GM23338 (cell line): ENCODE data around the gene ZNF626.

Experiments
- CREB1 ChIP-seq: fragments of 250-450 bp; sonication (Bioruptor Pico); IDR thresholded peaks from 2 replicates; pipeline ENCODE4 v1.5.0; 2020; ENCODE audit warnings: low read depth, mild to moderate bottlenecking, moderate library complexity
- CTCF ChIP-seq, 2 experiments: fragments of 200-600 bp in 1 of 2; sonication (generic) in 1 of 2; conservative IDR thresholded peaks; 2 replicates each; pipeline versions ENCODE4 v1.5.1 to v1.6.1; 2016 to 2017; ENCODE audit warnings: antibody characterized with exemption in 2 of 2, low read depth in 2 of 2, mild to moderate bottlenecking in 2 of 2, moderate library complexity in 1 of 2
- EZH2 ChIP-seq: fragments of 200-600 bp; sonication (generic); IDR thresholded peaks from one replicate; pipeline ENCODE4 v1.8.0; 2017; ENCODE audit warnings: antibody characterized with exemption, mild to moderate bottlenecking, low read depth; ENCODE audit not compliant: unreplicated experiment
- NANOG ChIP-seq: IDR thresholded peaks from 2 replicates; pipeline ENCODE4 v1.6.1; 2016; ENCODE audit warnings: antibody characterized with exemption, borderline replicate concordance
- POLR2AphosphoS5 ChIP-seq: IDR thresholded peaks from 2 replicates; pipeline ENCODE4 v1.6.1; 2016; ENCODE audit warnings: antibody characterized with exemption, low read depth
- STAT1 ChIP-seq: IDR thresholded peaks from one replicate; pipeline ENCODE4 v1.6.1; 2016; ENCODE audit warnings: antibody characterized with exemption; ENCODE audit not compliant: unreplicated experiment
- ZNF331 ChIP-seq: fragments of 250-450 bp; sonication (Bioruptor Pico); IDR thresholded peaks from 2 replicates; pipeline ENCODE4 v1.5.0; 2020; ENCODE audit warnings: low read depth, mild to moderate bottlenecking, moderate library complexity

DNA sequence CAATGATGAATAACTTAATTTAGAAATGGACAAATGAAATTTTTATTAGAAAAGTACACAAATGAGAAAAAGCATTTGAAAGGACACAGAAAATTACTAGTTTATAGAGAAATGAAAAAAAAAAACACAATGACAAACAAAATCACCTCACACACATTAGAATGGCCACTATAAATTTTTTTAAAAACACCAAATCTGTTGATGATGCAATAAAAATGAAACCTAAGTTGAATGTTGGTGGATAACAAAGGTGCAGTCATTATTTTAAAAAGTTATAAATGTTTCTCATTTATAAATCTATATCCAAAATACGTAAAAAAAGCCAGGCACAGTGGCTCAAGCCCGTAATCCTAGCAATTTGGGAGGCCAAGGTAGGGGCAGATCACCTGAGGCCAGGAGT is 20.8 kb downstream of the ZNF626 start:
- no peak for TF ChIP-seq CTCF (conservative IDR thresholded peaks at IDR 0.05; ENCODE audit: low read depth in 2 of 2)
- no peak for TF ChIP-seq NANOG
- no peak for TF ChIP-seq POLR2AphosphoS5
- no peak for TF ChIP-seq EZH2
- no peak for TF ChIP-seq STAT1
- no peak for TF ChIP-seq ZNF331 (CRISPR knock-in tag)
- no peak for TF ChIP-seq CREB1 (CRISPR knock-in tag)
